Right atrium auricular region (tissue), 2 donors: ENCODE results near the gene PCBP3. TPM values are rescaled to one million over a fixed set of nuclear protein-coding genes. Genes with fewer than 3 reads are reported as not detected.

Source experiments
- DNase-seq: peaks from one replicate; pipeline ENCODE4 v3.0.0-alpha.2; 2019; ENCODE audit warnings: low spot score
- H3K27ac ChIP-seq, 2 donors: fragments of 200-600 bp; sonication (generic); 1 replicate in 1 of 2; 2 replicates in 1 of 2; pipeline ENCODE4 v1.5.1; 2016 to 2019
- H3K27me3 ChIP-seq, 2 donors: fragments of 200-600 bp; sonication (generic); one replicate each; pipeline versions ENCODE4 v1.5.1 to v1.6.0; 2017 to 2019
- H3K36me3 ChIP-seq: fragments of 200-600 bp; sonication (generic); one replicate; pipeline ENCODE4 v1.5.1; 2016
- H3K4me1 ChIP-seq, 2 donors: fragments of 200-600 bp; sonication (generic); one replicate each; pipeline versions ENCODE4 v1.5.1 to v1.6.0; 2017 to 2019
- H3K4me3 ChIP-seq, 2 donors: fragments of 200-600 bp; sonication (generic); 1 replicate in 1 of 2; 2 replicates in 1 of 2; pipeline ENCODE4 v1.5.1; 2017 to 2019; ENCODE audit warnings: mild to moderate bottlenecking in 1 of 2, moderate library complexity in 1 of 2
- H3K9me3 ChIP-seq, 2 donors: fragments of 200-600 bp; sonication (generic); one replicate each; pipeline ENCODE4 v1.5.1; 2019
- CTCF ChIP-seq, 2 donors: fragments of 200-600 bp; sonication (generic); IDR thresholded peaks; one replicate each; pipeline ENCODE4 v1.5.1; 2019; ENCODE audit warnings: antibody characterized with exemption in 2 of 2
- total RNA-seq, 2 donors: library from RNA; depleted of rRNA; stranded (reverse); fragments of >200 nt; gene quantifications; one replicate each; pipeline ENCODE4 v1.1.0, GENCODE V29; 2016

The PCBP3 gene
- total RNA-seq, 2 donors from 2014 or later, result 2.3 to 5.2 TPM

- DNase-seq, result no peak
- Histone ChIP-seq H3K4me3 (no peak overlapping the region), H3K9me3 (peaks cover 0 to 2% of the 10 kb centered on the region in 2 donors), H3K27ac (no peak overlapping the region), H3K4me1 (no peaks in the 10 kb centered on the region), H3K27me3 (no peaks in the 10 kb centered on the region), H3K36me3 (no peaks in the 10 kb centered on the region)
- TF ChIP-seq CTCF (IDR thresholded peaks at IDR 0.05), result no peak
Measured at GRCh38 chr21:45768011-45768739, 124.7 kb downstream of the PCBP3 start.

GRCh38 chr21:45768740-45769048 lies 125.2 kb downstream of the PCBP3 start:
- DNase-seq, result no peak
- H3K9me3 ChIP-seq, result peaks cover 0 to 7% of the 10 kb centered on the region in 2 donors
- H3K4me3 ChIP-seq, result no peak overlapping the region
- no peaks in the 10 kb centered on the region for H3K4me1 ChIP-seq
- no peaks in the 10 kb centered on the region for H3K36me3 ChIP-seq
- H3K27ac ChIP-seq, result no peak overlapping the region
- no peaks in the 10 kb centered on the region for H3K27me3 ChIP-seq
- TF ChIP-seq CTCF (IDR thresholded peaks at IDR 0.05), result no peak

GRCh38 chr21:45769294-45769693 lies 125.8 kb downstream of the PCBP3 start:
- no peak for TF ChIP-seq CTCF (IDR thresholded peaks at IDR 0.05)
- H3K4me1 ChIP-seq, result no peaks in the 10 kb centered on the region
- H3K4me3 ChIP-seq, result no peak overlapping the region
- H3K36me3 ChIP-seq, result no peaks in the 10 kb centered on the region
- H3K27me3 ChIP-seq, result no peaks in the 10 kb centered on the region
- H3K9me3 ChIP-seq, result peaks cover 0 to 8% of the 10 kb centered on the region in 2 donors
- no peak overlapping the region for H3K27ac ChIP-seq
- DNase-seq, result no peak

GRCh38 chr21:45769896-45770295 lies 126.4 kb downstream of the PCBP3 start:
- Histone ChIP-seq H3K4me1 (no peaks in the 10 kb centered on the region), H3K4me3 (no peak overlapping the region), H3K36me3 (no peaks in the 10 kb centered on the region), H3K27me3 (no peaks in the 10 kb centered on the region), H3K27ac (no peak overlapping the region), H3K9me3 (peaks cover 0 to 8% of the 10 kb centered on the region in 2 donors)
- TF ChIP-seq CTCF (IDR thresholded peaks at IDR 0.05), result no peak
- DNase-seq, result no peak

- no peaks in the 10 kb centered on the region for H3K36me3 ChIP-seq
- no peak overlapping the region for H3K4me3 ChIP-seq
- H3K27ac ChIP-seq, result no peak overlapping the region
- H3K9me3 ChIP-seq, result peaks cover 0 to 20% of the 10 kb centered on the region in 2 donors
- H3K27me3 ChIP-seq, result no peaks in the 10 kb centered on the region
- H3K4me1 ChIP-seq, result no peaks in the 10 kb centered on the region
- no peak for TF ChIP-seq CTCF (IDR thresholded peaks at IDR 0.05)
- no peak for DNase-seq
Measured at GRCh38 chr21:45772180-45772579, 128.7 kb downstream of the PCBP3 start.

GRCh38 chr21:45774291-45774690 lies 130.8 kb downstream of the PCBP3 start:
- H3K4me3 ChIP-seq, result no peak overlapping the region
- peaks cover 0 to 31% of the 10 kb centered on the region in 2 donors for H3K9me3 ChIP-seq
- TF ChIP-seq CTCF (IDR thresholded peaks at IDR 0.05), result no peak
- DNase-seq, result no peak
- H3K27ac ChIP-seq, result no peak overlapping the region
- H3K4me1 ChIP-seq, result no peaks in the 10 kb centered on the region
- no peaks in the 10 kb centered on the region for H3K36me3 ChIP-seq
- H3K27me3 ChIP-seq, result no peaks in the 10 kb centered on the region
